GM23338 (cell line): ENCODE data around the gene ASTL. TPM values are rescaled to one million over a fixed set of nuclear protein-coding genes. Genes with fewer than 3 reads are reported as not detected.

Source experiments
- ATAC-seq: fragments of 200-7000 bp; cut with Tn5 transposase; 3 replicates; pipeline ENCODE4 v1.9.1; 2020
- DNase-seq: peaks from one replicate; pipeline ENCODE4 v3.0.0-alpha.2; 2015; ENCODE audit warnings: low spot score
- H2AFZ ChIP-seq: fragments of 200-600 bp; sonication (generic); 2 replicates; pipeline ENCODE4 v1.8.0; 2016; ENCODE audit warnings: antibody characterized with exemption, mild to moderate bottlenecking, moderate library complexity
- H3F3A ChIP-seq: fragments of 200-600 bp; sonication (generic); replicated peaks from 2 replicates; pipeline ENCODE4 v1.8.0; 2017; ENCODE audit warnings: antibody characterized with exemption, mixed run types, low read depth
- H3K27ac ChIP-seq: fragments of 200-600 bp; sonication (generic); 2 replicates; pipeline ENCODE4 v1.6.1; 2016; ENCODE audit warnings: low read depth
- H3K27me3 ChIP-seq: fragments of 200-600 bp; sonication (generic); 2 replicates; pipeline ENCODE4 v1.8.0; 2016; ENCODE audit warnings: mild to moderate bottlenecking, mixed run types, moderate library complexity; ENCODE audit not compliant: insufficient read depth
- H3K36me3 ChIP-seq: fragments of 200-600 bp; sonication (generic); 2 replicates; pipeline ENCODE4 v1.8.0; 2016; ENCODE audit warnings: mild to moderate bottlenecking; ENCODE audit not compliant: insufficient read depth
- H3K4me1 ChIP-seq: fragments of 200-600 bp; sonication (generic); 2 replicates; pipeline ENCODE4 v1.8.0; 2016; ENCODE audit warnings: mild to moderate bottlenecking, moderate library complexity; ENCODE audit not compliant: insufficient read depth
- H3K4me2 ChIP-seq: fragments of 200-600 bp; sonication (generic); 2 replicates; pipeline ENCODE4 v1.7.1; 2017; ENCODE audit warnings: mixed run types
- H3K4me3 ChIP-seq: fragments of 200-600 bp; sonication (generic); 2 replicates; pipeline ENCODE4 v1.6.1; 2016; ENCODE audit warnings: mixed run types
- H3K79me2 ChIP-seq: fragments of 200-600 bp; sonication (generic); replicated peaks from 2 replicates; pipeline ENCODE4 v1.8.0; 2017; ENCODE audit warnings: mild to moderate bottlenecking; ENCODE audit not compliant: insufficient read depth
- H3K9me2 ChIP-seq: fragments of 200-600 bp; sonication (generic); 2 replicates; pipeline ENCODE4 v1.8.0; 2017; ENCODE audit not compliant: insufficient read depth
- H4K20me1 ChIP-seq: fragments of 200-600 bp; sonication (generic); replicated peaks from 2 replicates; pipeline ENCODE4 v1.8.0; 2017; ENCODE audit warnings: mild to moderate bottlenecking; ENCODE audit not compliant: insufficient read depth
- H3K27ac Mint-ChIP-seq: 2 replicates; pipeline ENCODE4 v1.8.0; 2020; ENCODE audit warnings: inconsistent platforms, mild to moderate bottlenecking, moderate library complexity, mixed read lengths
- H3K27me3 Mint-ChIP-seq: 3 replicates; pipeline ENCODE4 v1.8.0; 2022; ENCODE audit warnings: low read depth, mild to moderate bottlenecking, moderate library complexity, mixed read lengths, inconsistent platforms; ENCODE audit not compliant: insufficient read depth, poor library complexity
- H3K36me3 Mint-ChIP-seq: 3 replicates; pipeline ENCODE4 v1.8.0; 2021; ENCODE audit warnings: low read depth, mild to moderate bottlenecking, inconsistent platforms, moderate library complexity, mixed read lengths
- H3K4me1 Mint-ChIP-seq: 3 replicates; pipeline ENCODE4 v1.8.0; 2020; ENCODE audit warnings: mild to moderate bottlenecking, inconsistent platforms, mixed read lengths
- H3K4me3 Mint-ChIP-seq: 3 replicates; pipeline ENCODE4 v1.8.0; 2021; ENCODE audit warnings: moderate library complexity, mild to moderate bottlenecking, inconsistent platforms, mixed read lengths
- H3K9me3 Mint-ChIP-seq: 3 replicates; pipeline ENCODE4 v1.8.0; 2020; ENCODE audit warnings: moderate library complexity, mild to moderate bottlenecking, inconsistent platforms, mixed read lengths
- EZH2 ChIP-seq: fragments of 200-600 bp; sonication (generic); IDR thresholded peaks from one replicate; pipeline ENCODE4 v1.8.0; 2017; ENCODE audit warnings: antibody characterized with exemption, mild to moderate bottlenecking, low read depth; ENCODE audit not compliant: unreplicated experiment
- EZH2phosphoT487 ChIP-seq: fragments of 200-600 bp; sonication (generic); IDR thresholded peaks from one replicate; pipeline ENCODE4 v1.8.1; 2018; ENCODE audit warnings: antibody characterized with exemption; ENCODE audit not compliant: unreplicated experiment
- JUNB ChIP-seq: IDR thresholded peaks from one replicate; pipeline ENCODE4 v1.6.1; 2016; ENCODE audit warnings: antibody characterized with exemption; ENCODE audit not compliant: unreplicated experiment
- NANOG ChIP-seq: IDR thresholded peaks from 2 replicates; pipeline ENCODE4 v1.6.1; 2016; ENCODE audit warnings: antibody characterized with exemption, borderline replicate concordance
- STAT1 ChIP-seq: IDR thresholded peaks from one replicate; pipeline ENCODE4 v1.6.1; 2016; ENCODE audit warnings: antibody characterized with exemption; ENCODE audit not compliant: unreplicated experiment
- ZNF114 ChIP-seq: fragments of 250-450 bp; sonication (Bioruptor Pico); IDR thresholded peaks from 2 replicates; pipeline ENCODE4 v1.5.0; 2020; ENCODE audit warnings: mild to moderate bottlenecking, moderate library complexity
- ZNF331 ChIP-seq: fragments of 250-450 bp; sonication (Bioruptor Pico); IDR thresholded peaks from 2 replicates; pipeline ENCODE4 v1.5.0; 2020; ENCODE audit warnings: low read depth, mild to moderate bottlenecking, moderate library complexity
- polyA plus RNA-seq: library from polyadenylated mRNA; unstranded; fragments of >200 nt; fragmentation: Nextera tagmentation; extraction: Ambion mirVana; gene quantifications from 2 replicates; pipeline ENCODE4 v1.2.1, GENCODE V29; 2016
- total RNA-seq: library from RNA; depleted of rRNA; stranded (reverse); fragments of >200 nt; shearing (Covaris generic); gene quantifications from 2 replicates; pipeline ENCODE4 v1.2.3, GENCODE V29; 2014
- TF ChIP-seq, protein P1 (sequence below), 2 experiments: fragments of 200-600 bp in 1 of 2; sonication (generic) in 1 of 2; conservative IDR thresholded peaks; 2 replicates each; pipeline versions ENCODE4 v1.5.1 to v1.6.1; 2016 to 2017; ENCODE audit warnings: antibody characterized with exemption in 2 of 2, low read depth in 2 of 2, mild to moderate bottlenecking in 2 of 2, moderate library complexity in 1 of 2
- TF ChIP-seq, protein P2 (sequence below): IDR thresholded peaks from one replicate; pipeline ENCODE4 v1.6.1; 2018; ENCODE audit warnings: antibody characterized with exemption; ENCODE audit not compliant: unreplicated experiment
- TF ChIP-seq, protein P3 (sequence below): fragments of 250-450 bp; sonication (Bioruptor Pico); IDR thresholded peaks from 2 replicates; pipeline ENCODE4 v1.5.0; 2020; ENCODE audit warnings: mild to moderate bottlenecking, moderate library complexity

Gene ASTL
- total and polyA plus RNA-seq, 2 experiments from 2014 or later = 0.23 TPM; not detected in 1

DNA sequence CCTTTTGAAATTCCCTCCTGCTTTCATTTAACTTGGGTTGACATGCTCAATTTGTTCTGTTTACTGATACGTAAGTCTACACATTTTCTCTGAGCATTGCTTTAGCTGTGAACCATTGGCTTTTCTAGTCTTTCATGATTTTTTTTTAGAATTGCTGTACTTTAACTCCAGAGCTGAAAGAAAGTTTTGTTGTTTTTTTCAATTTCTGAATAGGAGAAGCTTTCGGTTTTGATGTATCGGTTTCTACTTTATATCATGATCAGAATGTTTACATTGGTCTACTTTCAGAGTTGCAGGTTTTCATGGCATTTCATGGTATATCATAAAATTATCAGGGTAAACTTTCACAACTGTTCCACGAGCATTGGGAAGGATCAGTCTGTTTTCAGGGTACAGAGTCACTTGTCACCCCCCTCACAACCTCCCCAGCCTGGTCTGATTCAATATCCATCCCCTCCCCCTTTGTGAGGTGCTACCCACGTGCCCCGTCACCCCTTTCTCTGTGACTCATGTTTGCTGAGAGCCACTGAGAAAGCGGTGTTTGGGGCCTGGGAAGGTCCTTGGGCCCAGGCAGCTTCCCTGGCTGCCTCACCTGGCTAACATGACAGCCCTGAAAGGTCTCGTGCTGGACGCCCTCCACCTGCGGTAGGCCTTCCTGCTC, 7.0 kb downstream of the ASTL start (continued):
- TF ChIP-seq, protein P1, sequence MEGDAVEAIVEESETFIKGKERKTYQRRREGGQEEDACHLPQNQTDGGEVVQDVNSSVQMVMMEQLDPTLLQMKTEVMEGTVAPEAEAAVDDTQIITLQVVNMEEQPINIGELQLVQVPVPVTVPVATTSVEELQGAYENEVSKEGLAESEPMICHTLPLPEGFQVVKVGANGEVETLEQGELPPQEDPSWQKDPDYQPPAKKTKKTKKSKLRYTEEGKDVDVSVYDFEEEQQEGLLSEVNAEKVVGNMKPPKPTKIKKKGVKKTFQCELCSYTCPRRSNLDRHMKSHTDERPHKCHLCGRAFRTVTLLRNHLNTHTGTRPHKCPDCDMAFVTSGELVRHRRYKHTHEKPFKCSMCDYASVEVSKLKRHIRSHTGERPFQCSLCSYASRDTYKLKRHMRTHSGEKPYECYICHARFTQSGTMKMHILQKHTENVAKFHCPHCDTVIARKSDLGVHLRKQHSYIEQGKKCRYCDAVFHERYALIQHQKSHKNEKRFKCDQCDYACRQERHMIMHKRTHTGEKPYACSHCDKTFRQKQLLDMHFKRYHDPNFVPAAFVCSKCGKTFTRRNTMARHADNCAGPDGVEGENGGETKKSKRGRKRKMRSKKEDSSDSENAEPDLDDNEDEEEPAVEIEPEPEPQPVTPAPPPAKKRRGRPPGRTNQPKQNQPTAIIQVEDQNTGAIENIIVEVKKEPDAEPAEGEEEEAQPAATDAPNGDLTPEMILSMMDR (conservative IDR thresholded peaks at IDR 0.05; ENCODE audit: low read depth in 2 of 2) = no peak
- TF ChIP-seq ZNF114 (CRISPR knock-in tag) (no peak), NANOG (no peak), STAT1 (no peak)
- TF ChIP-seq, protein P2, sequence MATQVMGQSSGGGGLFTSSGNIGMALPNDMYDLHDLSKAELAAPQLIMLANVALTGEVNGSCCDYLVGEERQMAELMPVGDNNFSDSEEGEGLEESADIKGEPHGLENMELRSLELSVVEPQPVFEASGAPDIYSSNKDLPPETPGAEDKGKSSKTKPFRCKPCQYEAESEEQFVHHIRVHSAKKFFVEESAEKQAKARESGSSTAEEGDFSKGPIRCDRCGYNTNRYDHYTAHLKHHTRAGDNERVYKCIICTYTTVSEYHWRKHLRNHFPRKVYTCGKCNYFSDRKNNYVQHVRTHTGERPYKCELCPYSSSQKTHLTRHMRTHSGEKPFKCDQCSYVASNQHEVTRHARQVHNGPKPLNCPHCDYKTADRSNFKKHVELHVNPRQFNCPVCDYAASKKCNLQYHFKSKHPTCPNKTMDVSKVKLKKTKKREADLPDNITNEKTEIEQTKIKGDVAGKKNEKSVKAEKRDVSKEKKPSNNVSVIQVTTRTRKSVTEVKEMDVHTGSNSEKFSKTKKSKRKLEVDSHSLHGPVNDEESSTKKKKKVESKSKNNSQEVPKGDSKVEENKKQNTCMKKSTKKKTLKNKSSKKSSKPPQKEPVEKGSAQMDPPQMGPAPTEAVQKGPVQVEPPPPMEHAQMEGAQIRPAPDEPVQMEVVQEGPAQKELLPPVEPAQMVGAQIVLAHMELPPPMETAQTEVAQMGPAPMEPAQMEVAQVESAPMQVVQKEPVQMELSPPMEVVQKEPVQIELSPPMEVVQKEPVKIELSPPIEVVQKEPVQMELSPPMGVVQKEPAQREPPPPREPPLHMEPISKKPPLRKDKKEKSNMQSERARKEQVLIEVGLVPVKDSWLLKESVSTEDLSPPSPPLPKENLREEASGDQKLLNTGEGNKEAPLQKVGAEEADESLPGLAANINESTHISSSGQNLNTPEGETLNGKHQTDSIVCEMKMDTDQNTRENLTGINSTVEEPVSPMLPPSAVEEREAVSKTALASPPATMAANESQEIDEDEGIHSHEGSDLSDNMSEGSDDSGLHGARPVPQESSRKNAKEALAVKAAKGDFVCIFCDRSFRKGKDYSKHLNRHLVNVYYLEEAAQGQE = no peak

DNA sequence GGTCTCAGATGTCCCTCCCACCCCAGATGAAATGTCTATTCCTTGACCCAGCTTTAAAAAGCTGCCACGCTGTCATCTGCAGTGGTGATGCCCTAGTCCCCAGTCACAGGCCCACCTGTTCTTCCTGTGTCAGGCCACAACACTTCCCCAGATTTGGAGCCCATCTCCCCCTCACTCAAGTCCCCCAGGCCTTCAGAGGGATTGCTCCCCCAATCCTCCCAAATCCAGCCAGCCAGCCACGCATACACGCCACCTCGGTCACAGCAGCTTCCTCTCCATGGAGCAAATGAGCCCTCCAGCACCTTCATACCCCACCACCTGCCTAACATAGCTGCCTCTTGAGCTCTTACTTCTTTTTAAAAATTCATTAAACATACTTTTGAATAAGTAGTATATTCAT, 7.8 kb downstream of the ASTL start:
- no peaks in the 10 kb centered on the region for H3K27me3 ChIP-seq
- H3K4me2 ChIP-seq = no peak overlapping the region
- H3K27ac ChIP-seq = no peak overlapping the region
- no peak for ATAC-seq
- no peaks in the 10 kb centered on the region for H3F3A ChIP-seq
- no peaks in the 10 kb centered on the region for H3K4me1 ChIP-seq
- no peak overlapping the region for H2AFZ ChIP-seq
- no peak overlapping the region for H3K27ac Mint-ChIP-seq
- no peaks in the 10 kb centered on the region; the same call in 2 of the 3 replicates for H3K36me3 Mint-ChIP-seq
- H3K36me3 ChIP-seq = no peaks in the 10 kb centered on the region
- no peak overlapping the region for H3K4me3 ChIP-seq
- H3K4me3 Mint-ChIP-seq = no peak overlapping the region
- no peaks in the 10 kb centered on the region for H3K79me2 ChIP-seq
- H4K20me1 ChIP-seq = no peaks in the 10 kb centered on the region
- no peaks in the 10 kb centered on the region for H3K9me2 ChIP-seq
- no peak for DNase-seq
- no peaks in the 10 kb centered on the region; the same call in 2 of the 3 replicates for H3K4me1 Mint-ChIP-seq
- peaks cover 3% of the 10 kb centered on the region for H3K27me3 Mint-ChIP-seq
- H3K9me3 Mint-ChIP-seq = no peaks in the 10 kb centered on the region
- TF ChIP-seq, protein P1 (conservative IDR thresholded peaks at IDR 0.05; ENCODE audit: low read depth in 2 of 2) = no peak
- TF ChIP-seq NANOG (no peak), JUNB (no peak), EZH2phosphoT487 (no peak), ZNF114 (CRISPR knock-in tag) (no peak), EZH2 (no peak), ZNF331 (CRISPR knock-in tag) (no peak), STAT1 (no peak)
- TF ChIP-seq, protein P3, sequence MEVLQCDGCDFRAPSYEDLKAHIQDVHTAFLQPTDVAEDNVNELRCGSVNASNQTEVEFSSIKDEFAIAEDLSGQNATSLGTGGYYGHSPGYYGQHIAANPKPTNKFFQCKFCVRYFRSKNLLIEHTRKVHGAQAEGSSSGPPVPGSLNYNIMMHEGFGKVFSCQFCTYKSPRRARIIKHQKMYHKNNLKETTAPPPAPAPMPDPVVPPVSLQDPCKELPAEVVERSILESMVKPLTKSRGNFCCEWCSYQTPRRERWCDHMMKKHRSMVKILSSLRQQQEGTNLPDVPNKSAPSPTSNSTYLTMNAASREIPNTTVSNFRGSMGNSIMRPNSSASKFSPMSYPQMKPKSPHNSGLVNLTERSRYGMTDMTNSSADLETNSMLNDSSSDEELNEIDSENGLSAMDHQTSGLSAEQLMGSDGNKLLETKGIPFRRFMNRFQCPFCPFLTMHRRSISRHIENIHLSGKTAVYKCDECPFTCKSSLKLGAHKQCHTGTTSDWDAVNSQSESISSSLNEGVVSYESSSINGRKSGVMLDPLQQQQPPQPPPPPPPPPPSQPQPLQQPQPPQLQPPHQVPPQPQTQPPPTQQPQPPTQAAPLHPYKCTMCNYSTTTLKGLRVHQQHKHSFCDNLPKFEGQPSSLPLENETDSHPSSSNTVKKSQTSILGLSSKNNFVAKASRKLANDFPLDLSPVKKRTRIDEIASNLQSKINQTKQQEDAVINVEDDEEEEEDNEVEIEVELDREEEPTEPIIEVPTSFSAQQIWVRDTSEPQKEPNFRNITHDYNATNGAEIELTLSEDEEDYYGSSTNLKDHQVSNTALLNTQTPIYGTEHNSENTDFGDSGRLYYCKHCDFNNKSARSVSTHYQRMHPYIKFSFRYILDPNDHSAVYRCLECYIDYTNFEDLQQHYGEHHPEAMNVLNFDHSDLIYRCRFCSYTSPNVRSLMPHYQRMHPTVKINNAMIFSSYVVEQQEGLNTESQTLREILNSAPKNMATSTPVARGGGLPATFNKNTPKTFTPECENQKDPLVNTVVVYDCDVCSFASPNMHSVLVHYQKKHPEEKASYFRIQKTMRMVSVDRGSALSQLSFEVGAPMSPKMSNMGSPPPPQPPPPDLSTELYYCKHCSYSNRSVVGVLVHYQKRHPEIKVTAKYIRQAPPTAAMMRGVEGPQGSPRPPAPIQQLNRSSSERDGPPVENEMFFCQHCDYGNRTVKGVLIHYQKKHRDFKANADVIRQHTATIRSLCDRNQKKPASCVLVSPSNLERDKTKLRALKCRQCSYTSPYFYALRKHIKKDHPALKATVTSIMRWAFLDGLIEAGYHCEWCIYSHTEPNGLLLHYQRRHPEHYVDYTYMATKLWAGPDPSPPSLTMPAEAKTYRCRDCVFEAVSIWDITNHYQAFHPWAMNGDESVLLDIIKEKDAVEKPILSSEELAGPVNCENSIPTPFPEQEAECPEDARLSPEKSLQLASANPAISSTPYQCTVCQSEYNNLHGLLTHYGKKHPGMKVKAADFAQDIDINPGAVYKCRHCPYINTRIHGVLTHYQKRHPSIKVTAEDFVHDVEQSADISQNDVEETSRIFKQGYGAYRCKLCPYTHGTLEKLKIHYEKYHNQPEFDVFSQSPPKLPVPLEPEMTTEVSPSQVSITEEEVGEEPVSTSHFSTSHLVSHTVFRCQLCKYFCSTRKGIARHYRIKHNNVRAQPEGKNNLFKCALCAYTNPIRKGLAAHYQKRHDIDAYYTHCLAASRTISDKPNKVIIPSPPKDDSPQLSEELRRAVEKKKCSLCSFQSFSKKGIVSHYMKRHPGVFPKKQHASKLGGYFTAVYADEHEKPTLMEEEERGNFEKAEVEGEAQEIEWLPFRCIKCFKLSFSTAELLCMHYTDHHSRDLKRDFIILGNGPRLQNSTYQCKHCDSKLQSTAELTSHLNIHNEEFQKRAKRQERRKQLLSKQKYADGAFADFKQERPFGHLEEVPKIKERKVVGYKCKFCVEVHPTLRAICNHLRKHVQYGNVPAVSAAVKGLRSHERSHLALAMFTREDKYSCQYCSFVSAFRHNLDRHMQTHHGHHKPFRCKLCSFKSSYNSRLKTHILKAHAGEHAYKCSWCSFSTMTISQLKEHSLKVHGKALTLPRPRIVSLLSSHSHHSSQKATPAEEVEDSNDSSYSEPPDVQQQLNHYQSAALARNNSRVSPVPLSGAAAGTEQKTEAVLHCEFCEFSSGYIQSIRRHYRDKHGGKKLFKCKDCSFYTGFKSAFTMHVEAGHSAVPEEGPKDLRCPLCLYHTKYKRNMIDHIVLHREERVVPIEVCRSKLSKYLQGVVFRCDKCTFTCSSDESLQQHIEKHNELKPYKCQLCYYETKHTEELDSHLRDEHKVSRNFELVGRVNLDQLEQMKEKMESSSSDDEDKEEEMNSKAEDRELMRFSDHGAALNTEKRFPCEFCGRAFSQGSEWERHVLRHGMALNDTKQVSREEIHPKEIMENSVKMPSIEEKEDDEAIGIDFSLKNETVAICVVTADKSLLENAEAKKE = no peak
